ENCODE measurements around the gene SGMS1.

DNA sequence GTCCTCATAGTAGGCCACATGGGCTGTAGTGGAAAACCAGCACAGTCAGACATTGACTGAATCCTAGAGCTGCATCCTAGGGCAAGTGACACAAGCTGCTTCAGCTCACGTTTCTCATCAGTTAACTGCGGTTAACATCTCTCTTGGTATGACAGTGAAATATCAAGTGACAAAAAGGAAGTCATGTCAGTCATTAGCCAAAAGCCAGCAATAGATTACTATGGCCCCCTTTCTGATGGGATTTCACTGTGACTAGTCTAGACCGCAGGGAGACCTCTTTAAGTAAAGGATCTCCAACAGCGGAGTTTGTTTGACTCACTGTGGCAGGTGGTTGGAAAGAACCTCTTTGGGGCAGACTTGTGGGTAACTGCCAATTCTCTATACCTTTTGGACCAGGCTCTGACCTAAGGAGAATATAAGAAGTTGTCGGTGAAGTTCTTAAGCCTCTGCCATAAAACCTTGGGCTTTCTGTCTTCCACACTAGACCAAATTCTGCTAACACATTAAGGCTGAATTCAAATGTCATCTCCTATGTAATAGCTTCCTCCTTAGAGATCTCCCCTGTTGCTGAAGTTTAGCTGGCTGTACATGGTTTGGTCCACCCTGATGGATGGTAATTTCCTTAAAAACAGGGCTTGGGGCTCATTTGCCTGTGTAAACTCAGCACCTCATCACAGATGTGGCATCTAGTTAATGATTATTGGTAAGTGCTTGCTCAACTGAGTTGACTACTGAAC is 115.3 kb downstream of the SGMS1 start:
- TF ChIP-seq POLR2A (IDR thresholded peaks at IDR 0.05) = no peak
- TF ChIP-seq, protein P1, sequence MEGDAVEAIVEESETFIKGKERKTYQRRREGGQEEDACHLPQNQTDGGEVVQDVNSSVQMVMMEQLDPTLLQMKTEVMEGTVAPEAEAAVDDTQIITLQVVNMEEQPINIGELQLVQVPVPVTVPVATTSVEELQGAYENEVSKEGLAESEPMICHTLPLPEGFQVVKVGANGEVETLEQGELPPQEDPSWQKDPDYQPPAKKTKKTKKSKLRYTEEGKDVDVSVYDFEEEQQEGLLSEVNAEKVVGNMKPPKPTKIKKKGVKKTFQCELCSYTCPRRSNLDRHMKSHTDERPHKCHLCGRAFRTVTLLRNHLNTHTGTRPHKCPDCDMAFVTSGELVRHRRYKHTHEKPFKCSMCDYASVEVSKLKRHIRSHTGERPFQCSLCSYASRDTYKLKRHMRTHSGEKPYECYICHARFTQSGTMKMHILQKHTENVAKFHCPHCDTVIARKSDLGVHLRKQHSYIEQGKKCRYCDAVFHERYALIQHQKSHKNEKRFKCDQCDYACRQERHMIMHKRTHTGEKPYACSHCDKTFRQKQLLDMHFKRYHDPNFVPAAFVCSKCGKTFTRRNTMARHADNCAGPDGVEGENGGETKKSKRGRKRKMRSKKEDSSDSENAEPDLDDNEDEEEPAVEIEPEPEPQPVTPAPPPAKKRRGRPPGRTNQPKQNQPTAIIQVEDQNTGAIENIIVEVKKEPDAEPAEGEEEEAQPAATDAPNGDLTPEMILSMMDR (IDR thresholded peaks at IDR 0.05) = no peak
- TF ChIP-seq EP300 (IDR thresholded peaks at IDR 0.05) = no peak
- no peak for TF ChIP-seq POLR2AphosphoS5 (IDR thresholded peaks at IDR 0.05)
